Panc1 (cell line): ENCODE measurements around the gene MAP3K2. TPM values are rescaled to one million over a fixed set of nuclear protein-coding genes. Genes with fewer than 3 reads are reported as not detected.

Experiments used
- ATAC-seq: fragments of 200-7000 bp; cut with Tn5 transposase; 2 replicates; pipeline ENCODE4 v1.9.1; 2020; ENCODE audit warnings: mild to moderate bottlenecking, moderate library complexity
- BruUV-seq: library from RNA; stranded (reverse); fragments of 400-500 nt; replicated peaks from 2 replicates; lab custom pipeline; 2021; lab: Mats Ljungman, UMichigan
- CTCF ChIA-PET: fragments of 300-600 bp; sonication (Branson Sonifier 250); formaldehyde crosslinking; loops from one replicate; lab custom pipeline; 2022; ENCODE audit warnings: antibody characterized with exemption; lab: Charles Lee
- POLR2A ChIA-PET: fragments of 300-600 bp; sonication (Branson Sonifier 250); formaldehyde crosslinking; loops from one replicate; lab custom pipeline; 2022; ENCODE audit warnings: antibody characterized with exemption; lab: Charles Lee
- DNase-seq: peaks from one replicate; pipeline ENCODE4 v3.0.0-alpha.2; 2010; ENCODE audit warnings: low read depth, low spot score
- H3K27ac ChIP-seq: 2 replicates; pipeline ENCODE4 v1.5.1; 2011; ENCODE audit warnings: mild to moderate bottlenecking, low read length, inconsistent platforms
- H3K27me3 ChIP-seq: fragments of 200-500 bp; sonication (Bioruptor generic); 2 replicates; pipeline ENCODE4 v1.6.0; 2014; ENCODE audit warnings: low read length, inconsistent platforms; ENCODE audit not compliant: control insufficient read depth, insufficient read depth
- H3K36me3 ChIP-seq: fragments of 200-500 bp; sonication (Bioruptor generic); 2 replicates; pipeline ENCODE4 v1.5.1; 2014; ENCODE audit warnings: inconsistent platforms, mild to moderate bottlenecking, low read length, moderate library complexity; ENCODE audit not compliant: control insufficient read depth, insufficient read depth
- H3K4me1 ChIP-seq: 2 replicates; pipeline ENCODE4 v1.5.1; 2011; ENCODE audit warnings: inconsistent platforms, mild to moderate bottlenecking, low read length, moderate library complexity; ENCODE audit not compliant: control insufficient read depth, insufficient read depth
- H3K4me3 ChIP-seq, 2 experiments: 2 replicates each; pipeline ENCODE4 v1.5.1; 2011 to 2012; ENCODE audit warnings: low read depth in 2 of 2, low read length in 2 of 2, mild to moderate bottlenecking in 2 of 2, inconsistent platforms in 1 of 2, moderate library complexity in 1 of 2
- H3K9me3 ChIP-seq: fragments of 200-500 bp; sonication (Bioruptor generic); 2 replicates; pipeline ENCODE4 v1.5.1; 2014; ENCODE audit warnings: low read depth, mild to moderate bottlenecking, inconsistent platforms, low read length, moderate library complexity; ENCODE audit not compliant: control insufficient read depth, insufficient read depth
- CTCF ChIP-seq: fragments of 450-650 bp; IDR thresholded peaks from 2 replicates; pipeline ENCODE4 v1.5.1; 2017; ENCODE audit warnings: mild to moderate bottlenecking
- POLR2AphosphoS5 ChIP-seq: IDR thresholded peaks from 2 replicates; pipeline ENCODE4 v1.6.1; 2012; ENCODE audit warnings: mild to moderate bottlenecking, low read depth, low read length, moderate library complexity
- REST ChIP-seq, 2 experiments: IDR thresholded peaks; 2 replicates each; pipeline ENCODE4 v1.6.1; 2011 to 2012; ENCODE audit warnings: low read depth in 2 of 2, control low read depth in 1 of 2, low read length in 1 of 2, mild to moderate bottlenecking in 1 of 2, moderate library complexity in 1 of 2; ENCODE audit not compliant: insufficient read depth in 1 of 2
- SIN3A ChIP-seq: IDR thresholded peaks from 2 replicates; pipeline ENCODE4 v1.6.1; 2012; ENCODE audit warnings: low read depth, mild to moderate bottlenecking, low read length, moderate library complexity, borderline replicate concordance; ENCODE audit not compliant: insufficient read depth
- TCF7L2 ChIP-seq: IDR thresholded peaks from 2 replicates; pipeline ENCODE4 v1.6.1; 2011; ENCODE audit warnings: mild to moderate bottlenecking, low read depth, low read length, inconsistent platforms
- in situ Hi-C: cut with HindIII; loops from 2 replicates; pipeline ENCODE4 v1.10.0; 2016; ENCODE audit warnings: low sequenced_read_pairs, low pct_unique_long_range_greater_than_20kb
- intact Hi-C: fragments of 100-400 bp; cut with micrococcal nuclease; formaldehyde crosslinking; loops from one replicate; pipeline ENCODE4 v1.10.0; 2022; ENCODE audit not compliant: unreplicated experiment
- total RNA-seq: library from RNA; stranded (reverse); gene quantifications from one replicate; pipeline ENCODE4 v1.2.1, GENCODE V29; 2021; ENCODE audit not compliant: unreplicated experiment

Gene MAP3K2
- total RNA-seq, 1 experiment from 2014 or later = 70.6 TPM

GRCh38 chr2:127347015-127347414 is 40.8 kb downstream of the MAP3K2 start:
- in situ Hi-C loops = no loop called here
- H3K9me3 ChIP-seq = no peaks in the 10 kb centered on the region
- H3K4me3 ChIP-seq = no peak overlapping the region
- no peaks in the 10 kb centered on the region for H3K36me3 ChIP-seq
- intact Hi-C loops = no loop called here
- no peaks in the 10 kb centered on the region for H3K27me3 ChIP-seq
- ChIA-PET POLR2A (no interaction called here), CTCF (no interaction called here)
- ATAC-seq (no peak), DNase-seq (no peak)
- no TSS peak for BruUV-seq
- no peak overlapping the region for H3K27ac ChIP-seq
- 0 out of 2 replicates have a peak, but pooled peaks cover 6% of the 10 kb centered on the region for H3K4me1 ChIP-seq
- no peak for TF ChIP-seq SIN3A
- no peak for TF ChIP-seq REST (IDR thresholded peaks at IDR 0.05; ENCODE audit: insufficient read depth in 1 of 2, low read depth in 2 of 2, low read length in 1 of 2)
- TF ChIP-seq POLR2AphosphoS5 = no peak
- no peak for TF ChIP-seq TCF7L2
- no peak for TF ChIP-seq CTCF

GRCh38 chr2:127343277-127343676 is 44.5 kb downstream of the MAP3K2 start:
- 0 out of 2 replicates have a peak, but pooled peaks cover 6% of the 10 kb centered on the region for H3K4me1 ChIP-seq
- no peaks in the 10 kb centered on the region for H3K36me3 ChIP-seq
- no peak for DNase-seq
- no peak overlapping the region for H3K4me3 ChIP-seq
- intact Hi-C loops = no loop called here
- no peak overlapping the region for H3K27ac ChIP-seq
- H3K27me3 ChIP-seq = no peaks in the 10 kb centered on the region
- in situ Hi-C loops = no loop called here
- no peaks in the 10 kb centered on the region for H3K9me3 ChIP-seq
- ChIA-PET CTCF (interaction anchor here (0.6 kb wide), 1 partner anchor 73 kb away, joined by 3 read pairs; no protein-coding TSS in a partner anchor), POLR2A (interaction anchor here (0.7 kb wide), 1 partner anchor 416 kb away, joined by 3 read pairs; no protein-coding TSS in a partner anchor)
- no peak for ATAC-seq
- no peak for TF ChIP-seq POLR2AphosphoS5
- peak; percentile 13; the same call in 1 of the 2 replicates for TF ChIP-seq CTCF
- BruUV-seq = no TSS peak
